SKM-1 (cell line): ENCODE measurements around the gene STOX1.
"Not testable (repeated sequence)": the region's sequence is repeated elsewhere in the genome, so short reads cannot be mapped to it uniquely, and the experiment has no call there.

Experiments
- DNase-seq: peaks from one replicate; lab custom pipeline; 2025; ENCODE audit not compliant: unreplicated experiment; lab: John Stamatoyannopoulos, UW

The STOX1 gene

GRCh38 chr10:68877482-68878110 is 50.3 kb downstream of the STOX1 start:
- no peak for DNase-seq

GRCh38 chr10:68878496-68878895 is 51.2 kb downstream of the STOX1 start:
- no peak for DNase-seq

- DNase-seq, result no peak
Observed at GRCh38 chr10:68879628-68880027, 52.3 kb downstream of the STOX1 start.

- DNase-seq, result no peak
Observed at GRCh38 chr10:68880181-68880580, 52.9 kb downstream of the STOX1 start.

GRCh38 chr10:68895041-68895440 is 67.7 kb downstream of the STOX1 start:
- DNase-seq, result no peak

- DNase-seq, result peak; percentile 45
Observed at GRCh38 chr10:68897336-68897741, 70.0 kb downstream of the STOX1 start.

- DNase-seq, result no peak
Observed at GRCh38 chr10:68899186-68899745, 71.9 kb downstream of the STOX1 start.

GRCh38 chr10:68900427-68901104 is 73.2 kb downstream of the STOX1 start:
- DNase-seq, result no peak

- DNase-seq, result peak; percentile 97
Observed at GRCh38 chr10:68901105-68901927, 74.0 kb downstream of the STOX1 start, which contains the start of gene DDX50. Gene DDX50 (plus strand): TSS chr10:68901315. CDS start chr10:68901385, 70 bp downstream.

GRCh38 chr10:68902382-68902781 is 75.1 kb downstream of the STOX1 start:
- no peak for DNase-seq

GRCh38 chr10:68924593-68924992 is 97.3 kb downstream of the STOX1 start:
- no peak for DNase-seq

- DNase-seq, result no peak
Observed at GRCh38 chr10:68925489-68925888, 98.2 kb downstream of the STOX1 start.

GRCh38 chr10:68929157-68929556 is 101.8 kb downstream of the STOX1 start:
- not testable (repeated sequence) for DNase-seq

- DNase-seq, result not testable (repeated sequence)
Observed at GRCh38 chr10:68929888-68930287, 102.6 kb downstream of the STOX1 start.

- not testable (repeated sequence) for DNase-seq
Observed at GRCh38 chr10:68932860-68933259, 105.5 kb downstream of the STOX1 start.

GRCh38 chr10:68934994-68935393 is 107.7 kb downstream of the STOX1 start:
- DNase-seq, result no peak

GRCh38 chr10:68938117-68938516 is 110.8 kb downstream of the STOX1 start:
- no peak for DNase-seq

- no peak for DNase-seq
Observed at GRCh38 chr10:68938884-68939283, 111.6 kb downstream of the STOX1 start.

GRCh38 chr10:68940917-68941316 is 113.6 kb downstream of the STOX1 start:
- not testable (repeated sequence) for DNase-seq
